ENCODE data around the gene SLC6A18.

GRCh38 chr5:1243487-1244130 lies 18.4 kb downstream of the SLC6A18 start:
- TF ChIP-seq, protein P1, sequence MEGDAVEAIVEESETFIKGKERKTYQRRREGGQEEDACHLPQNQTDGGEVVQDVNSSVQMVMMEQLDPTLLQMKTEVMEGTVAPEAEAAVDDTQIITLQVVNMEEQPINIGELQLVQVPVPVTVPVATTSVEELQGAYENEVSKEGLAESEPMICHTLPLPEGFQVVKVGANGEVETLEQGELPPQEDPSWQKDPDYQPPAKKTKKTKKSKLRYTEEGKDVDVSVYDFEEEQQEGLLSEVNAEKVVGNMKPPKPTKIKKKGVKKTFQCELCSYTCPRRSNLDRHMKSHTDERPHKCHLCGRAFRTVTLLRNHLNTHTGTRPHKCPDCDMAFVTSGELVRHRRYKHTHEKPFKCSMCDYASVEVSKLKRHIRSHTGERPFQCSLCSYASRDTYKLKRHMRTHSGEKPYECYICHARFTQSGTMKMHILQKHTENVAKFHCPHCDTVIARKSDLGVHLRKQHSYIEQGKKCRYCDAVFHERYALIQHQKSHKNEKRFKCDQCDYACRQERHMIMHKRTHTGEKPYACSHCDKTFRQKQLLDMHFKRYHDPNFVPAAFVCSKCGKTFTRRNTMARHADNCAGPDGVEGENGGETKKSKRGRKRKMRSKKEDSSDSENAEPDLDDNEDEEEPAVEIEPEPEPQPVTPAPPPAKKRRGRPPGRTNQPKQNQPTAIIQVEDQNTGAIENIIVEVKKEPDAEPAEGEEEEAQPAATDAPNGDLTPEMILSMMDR (IDR thresholded peaks at IDR 0.05), result no peak
- TF ChIP-seq POLR2AphosphoS5 (IDR thresholded peaks at IDR 0.05) (no peak), POLR2A (IDR thresholded peaks at IDR 0.05) (no peak)

All from prostate gland (tissue), 2 donors.